SH-SY5Y (cell line): ENCODE measurements around the gene DCAF8.

ENCODE experiments used
- GATA2 ChIP-seq: IDR thresholded peaks from 2 replicates; pipeline ENCODE4 v1.6.1; 2011; ENCODE audit warnings: mild to moderate bottlenecking, low read depth, low read length
- GATA3 ChIP-seq: IDR thresholded peaks from 2 replicates; pipeline ENCODE4 v1.6.1; 2011; ENCODE audit warnings: low read depth, mild to moderate bottlenecking, low read length, moderate library complexity

DNA sequence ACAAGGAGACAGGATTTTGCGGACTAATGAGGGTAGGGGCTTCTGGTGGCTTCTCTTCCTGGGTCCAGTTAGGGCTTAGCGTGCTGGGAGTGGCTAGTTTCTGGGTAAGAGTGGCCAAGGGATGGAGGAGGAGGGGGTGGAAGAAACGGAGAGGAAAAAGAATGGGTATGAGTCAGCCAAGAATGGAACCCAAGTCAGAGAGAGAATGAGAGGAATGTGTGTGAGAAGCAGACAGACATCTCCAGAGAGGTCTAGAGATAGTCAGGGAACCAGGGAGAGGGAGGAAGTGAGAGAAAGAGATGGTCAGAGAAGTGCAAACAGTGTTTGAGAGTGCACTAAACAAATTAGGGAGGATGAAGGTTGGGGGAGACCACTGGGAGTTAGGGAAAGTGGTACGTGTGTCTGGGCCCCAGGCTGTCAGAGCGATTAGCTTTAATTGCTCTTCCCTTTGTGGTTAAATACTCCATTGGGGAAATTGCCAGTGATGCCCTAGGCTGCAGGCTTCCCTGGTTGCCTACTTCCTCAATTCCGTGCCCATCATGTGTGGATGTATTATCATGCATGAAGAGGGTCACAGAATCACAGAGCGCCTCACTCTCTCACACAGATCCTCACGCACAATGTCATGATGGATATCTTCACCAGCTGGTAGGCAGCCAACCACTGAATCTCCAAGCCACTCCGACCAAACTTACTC lies 55.8 kb downstream of the DCAF8 start:
- TF ChIP-seq GATA2 = peak; percentile 61
- no peak for TF ChIP-seq GATA3
